Measurements from ENCODE around the gene PXYLP1. TPM values are rescaled to one million over a fixed set of nuclear protein-coding genes. Genes with fewer than 3 reads are reported as not detected.

Gene PXYLP1
- total RNA-seq, 1 donor from 2014 or later: 30.9 TPM

GRCh38 chr3:141212101-141212500, 19.5 kb upstream of the PXYLP1 start:
- no peak overlapping the region for H3K27ac Mint-ChIP-seq (ENCODE audit: unreplicated experiment)
- DNase-seq (ENCODE audit: low read depth, low spot score): no peak
- H3K27me3 Mint-ChIP-seq (ENCODE audit: low read depth): no peaks in the 10 kb centered on the region
- H3K36me3 Mint-ChIP-seq (ENCODE audit: low read depth): no peaks in the 10 kb centered on the region
- H3K4me1 Mint-ChIP-seq: peaks cover 10% of the 10 kb centered on the region
- no peaks in the 10 kb centered on the region for H3K9me3 Mint-ChIP-seq
- TF ChIP-seq CTCF (conservative IDR thresholded peaks at IDR 0.05): no peak
- no peak overlapping the region for H3K4me3 Mint-ChIP-seq

GRCh38 chr3:141212555-141212954, 19.1 kb upstream of the PXYLP1 start:
- Mint-ChIP-seq H3K4me1 (peaks cover 14% of the 10 kb centered on the region), H3K36me3 (ENCODE audit: low read depth) (peaks cover 1% of the 10 kb centered on the region), H3K9me3 (peaks cover 1% of the 10 kb centered on the region), H3K4me3 (no peak overlapping the region), H3K27ac (ENCODE audit: unreplicated experiment) (no peak overlapping the region), H3K27me3 (ENCODE audit: low read depth) (no peaks in the 10 kb centered on the region)
- no peak for DNase-seq (ENCODE audit: low read depth, low spot score)
- no peak for TF ChIP-seq CTCF (conservative IDR thresholded peaks at IDR 0.05)

- Mint-ChIP-seq H3K27ac (ENCODE audit: unreplicated experiment) (no peak overlapping the region), H3K36me3 (ENCODE audit: low read depth) (peaks cover 3% of the 10 kb centered on the region), H3K4me3 (no peak overlapping the region), H3K4me1 (peaks cover 21% of the 10 kb centered on the region), H3K27me3 (ENCODE audit: low read depth) (no peaks in the 10 kb centered on the region), H3K9me3 (peaks cover 3% of the 10 kb centered on the region)
- DNase-seq (ENCODE audit: low read depth, low spot score): no peak
- no peak for TF ChIP-seq CTCF (conservative IDR thresholded peaks at IDR 0.05)
Observed at GRCh38 chr3:141216975-141217374, 14.7 kb upstream of the PXYLP1 start.

- no peak for DNase-seq (ENCODE audit: low read depth, low spot score)
- TF ChIP-seq CTCF (conservative IDR thresholded peaks at IDR 0.05): no peak
- Mint-ChIP-seq H3K4me3 (no peak overlapping the region), H3K9me3 (peaks cover 3% of the 10 kb centered on the region), H3K27me3 (ENCODE audit: low read depth) (no peaks in the 10 kb centered on the region), H3K36me3 (ENCODE audit: low read depth) (peaks cover 3% of the 10 kb centered on the region), H3K4me1 (peaks cover 21% of the 10 kb centered on the region), H3K27ac (ENCODE audit: unreplicated experiment) (peak overlapping the region; percentile 29)
Observed at GRCh38 chr3:141217389-141217788, 14.2 kb upstream of the PXYLP1 start.

- H3K4me1 Mint-ChIP-seq: peaks cover 21% of the 10 kb centered on the region
- no peak for TF ChIP-seq CTCF (conservative IDR thresholded peaks at IDR 0.05)
- no peak for DNase-seq (ENCODE audit: low read depth, low spot score)
- H3K4me3 Mint-ChIP-seq: no peak overlapping the region
- H3K9me3 Mint-ChIP-seq: peaks cover 3% of the 10 kb centered on the region
- H3K27me3 Mint-ChIP-seq (ENCODE audit: low read depth): no peaks in the 10 kb centered on the region
- H3K27ac Mint-ChIP-seq (ENCODE audit: unreplicated experiment): no peak overlapping the region
- peaks cover 3% of the 10 kb centered on the region for H3K36me3 Mint-ChIP-seq (ENCODE audit: low read depth)
Observed at GRCh38 chr3:141218162-141218835, 13.3 kb upstream of the PXYLP1 start.

Measured in neural crest cell (in vitro differentiated cells).